ENCODE data around the gene RITA1.

The RITA1 gene

DNA sequence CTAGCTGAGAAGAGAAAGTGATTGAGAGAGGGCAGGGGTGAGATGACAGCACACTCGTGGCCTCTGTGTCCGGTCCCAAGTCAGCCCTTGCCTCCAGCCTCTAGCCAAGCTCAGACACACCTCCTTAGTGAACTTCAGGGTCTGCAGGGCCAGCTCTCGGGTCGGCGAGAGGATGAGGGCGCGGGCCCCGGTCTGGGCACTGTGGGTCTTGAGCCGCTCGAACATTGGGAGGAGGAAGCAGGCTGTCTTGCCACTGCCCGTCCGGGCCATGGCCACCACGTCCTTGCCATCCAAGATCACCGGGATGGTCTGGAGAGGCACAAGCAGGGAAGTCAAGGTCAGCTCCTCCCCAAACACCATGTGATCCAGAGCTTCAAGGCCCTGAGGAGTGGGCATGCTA, 6.5 kb upstream of the RITA1 start:
- no peak for DNase-seq (ENCODE audit: low spot score)

GRCh38 chr12:113180333-113180732, 5.2 kb upstream of the RITA1 start:
- DNase-seq (ENCODE audit: low spot score), result no peak

DNA sequence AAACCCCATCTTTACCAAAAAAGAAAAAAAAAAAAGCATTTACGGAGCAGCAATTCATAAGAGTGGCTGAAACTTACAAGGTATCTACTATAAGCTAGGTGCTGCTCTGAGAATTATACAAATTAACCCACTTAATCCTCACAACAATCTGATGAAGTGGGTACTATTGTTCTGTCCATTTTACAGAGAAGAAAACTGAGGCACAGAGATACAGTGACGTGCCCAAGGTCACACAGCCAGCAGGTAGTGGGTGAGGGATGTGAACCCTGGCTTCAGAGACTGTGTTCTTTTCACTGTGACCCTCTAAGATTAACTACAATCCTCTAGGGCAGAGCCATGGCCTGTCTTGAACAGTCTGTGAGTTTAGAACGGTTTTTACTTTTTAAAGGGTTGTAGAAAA, 3.5 kb upstream of the RITA1 start:
- no peak for DNase-seq (ENCODE audit: low spot score)

- no peak for DNase-seq (ENCODE audit: low spot score)
Measured at GRCh38 chr12:113183030-113183589, 2.4 kb upstream of the RITA1 start.

- no peak for DNase-seq (ENCODE audit: low spot score)
Measured at GRCh38 chr12:113184098-113184899, 1.2 kb upstream of the RITA1 start.

DNA sequence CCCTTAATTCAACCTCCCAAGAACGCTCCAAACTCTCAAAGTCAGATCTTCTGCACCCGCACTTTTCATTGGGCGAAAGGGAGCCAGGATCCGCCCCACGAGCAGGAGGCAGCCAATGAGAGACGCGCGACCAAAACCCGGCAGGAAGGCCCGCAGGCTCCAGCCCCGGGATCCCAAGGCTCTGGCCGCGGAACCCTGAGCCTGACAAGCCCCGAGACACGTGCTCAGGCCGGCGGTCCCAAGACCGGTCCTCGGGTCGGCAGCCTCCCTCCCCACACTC, 681 bp upstream of the RITA1 start:
- peak; percentile 97 for DNase-seq (ENCODE audit: low spot score)

GRCh38 chr12:113186033-113186365, 478 bp downstream of the RITA1 start:
- no peak for DNase-seq (ENCODE audit: low spot score)

GRCh38 chr12:113186666-113187325, 1.3 kb downstream of the RITA1 start:
- no peak for DNase-seq (ENCODE audit: low spot score)

GRCh38 chr12:113189361-113189760, 3.8 kb downstream of the RITA1 start:
- DNase-seq (ENCODE audit: low spot score), result no peak

GRCh38 chr12:113190761-113191160, 5.2 kb downstream of the RITA1 start:
- DNase-seq (ENCODE audit: low spot score), result no peak

GRCh38 chr12:113191227-113191626, 5.7 kb downstream of the RITA1 start:
- DNase-seq (ENCODE audit: low spot score), result no peak

GRCh38 chr12:113194971-113195391, 9.5 kb downstream of the RITA1 start:
- peak; percentile 72 for DNase-seq (ENCODE audit: low spot score)

DNA sequence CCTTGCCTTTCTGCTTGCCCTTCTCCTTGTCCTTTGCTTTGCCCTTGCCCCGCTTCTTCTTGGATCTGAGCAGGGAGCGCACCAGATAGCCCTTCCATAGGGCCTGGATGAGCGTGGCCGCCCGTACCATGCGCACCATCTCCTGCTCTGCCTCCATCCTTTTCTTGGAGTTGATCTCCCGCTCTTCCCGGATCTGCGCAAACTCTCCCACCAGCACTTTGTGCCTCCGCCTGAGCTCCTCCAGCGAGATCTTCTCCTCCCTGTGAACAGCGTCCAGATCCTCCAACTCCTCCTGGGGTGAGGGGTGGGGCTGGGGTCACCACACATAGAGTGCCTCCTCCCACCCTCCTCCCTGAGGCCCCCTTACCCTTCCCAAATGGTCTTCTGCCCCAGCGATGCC, 10.1 kb downstream of the RITA1 start:
- DNase-seq (ENCODE audit: low spot score), result no peak

DNA sequence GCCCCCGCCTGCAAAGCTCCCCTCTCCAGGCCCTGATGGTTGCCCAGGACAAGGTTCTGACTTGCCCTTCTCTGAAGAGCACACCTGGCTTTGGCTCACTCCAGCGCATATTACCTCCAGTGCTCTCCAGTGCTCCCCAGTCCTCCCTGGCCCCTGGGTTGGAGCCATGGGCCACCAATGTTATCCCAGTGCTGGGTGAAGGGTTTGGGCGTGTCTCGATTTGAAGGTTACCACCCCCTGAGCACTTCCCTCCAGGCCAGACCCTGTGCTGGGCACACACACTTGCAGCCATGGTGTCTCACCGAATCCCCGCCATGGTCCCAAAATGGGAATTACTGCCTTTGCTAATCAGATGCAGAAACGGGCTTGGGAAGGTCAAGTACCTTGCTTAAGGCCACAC, 11.1 kb downstream of the RITA1 start:
- no peak for DNase-seq (ENCODE audit: low spot score)

DNA sequence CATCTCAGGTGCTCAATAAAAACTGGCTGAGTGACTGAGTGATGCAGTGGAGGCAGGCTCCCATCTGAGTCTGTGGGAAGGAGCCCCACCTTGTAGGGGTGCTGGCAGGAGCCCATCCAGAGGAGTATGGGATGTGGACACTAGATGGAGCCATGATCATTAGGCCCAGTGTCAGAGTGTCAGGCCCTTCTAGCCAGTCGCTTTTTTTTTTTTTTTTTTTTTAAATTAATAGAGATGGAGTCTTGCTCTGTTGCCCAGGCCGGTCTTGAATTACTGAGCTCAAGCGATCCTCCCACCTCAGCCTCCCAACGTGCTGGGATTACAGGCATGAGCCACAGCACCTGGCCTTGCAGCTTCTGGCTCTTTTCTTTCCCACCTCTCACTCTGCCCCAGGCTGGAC, 11.5 kb downstream of the RITA1 start:
- peak; percentile 90 for DNase-seq (ENCODE audit: low spot score)

DNA sequence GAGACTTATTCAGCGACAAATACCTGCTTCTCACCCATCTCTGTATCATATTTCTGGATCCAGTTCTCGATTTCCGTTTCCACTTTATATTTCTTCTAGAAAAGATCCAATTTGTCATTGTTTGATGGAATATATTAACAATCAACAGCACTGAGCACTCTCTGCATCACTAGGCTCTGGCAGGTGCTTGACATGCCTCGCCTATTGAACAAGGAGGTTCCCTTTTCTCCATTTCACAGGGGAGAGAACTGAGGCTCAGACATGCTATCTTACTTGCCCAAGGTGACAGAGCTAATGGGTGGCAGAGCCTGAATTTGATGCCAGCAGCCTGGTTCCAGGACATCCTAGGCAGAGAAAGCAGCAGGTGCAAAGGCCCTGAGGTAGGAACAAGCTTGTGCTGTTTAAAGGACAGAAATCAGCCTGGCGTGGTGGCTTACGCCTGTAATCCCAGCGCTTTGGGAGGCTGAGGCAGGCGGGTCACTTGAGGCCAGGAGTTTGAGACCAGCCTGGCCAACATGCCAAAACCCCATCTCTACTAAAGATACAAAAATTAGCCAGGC, 12.1 kb downstream of the RITA1 start:
- no peak for DNase-seq (ENCODE audit: low spot score)

DNA sequence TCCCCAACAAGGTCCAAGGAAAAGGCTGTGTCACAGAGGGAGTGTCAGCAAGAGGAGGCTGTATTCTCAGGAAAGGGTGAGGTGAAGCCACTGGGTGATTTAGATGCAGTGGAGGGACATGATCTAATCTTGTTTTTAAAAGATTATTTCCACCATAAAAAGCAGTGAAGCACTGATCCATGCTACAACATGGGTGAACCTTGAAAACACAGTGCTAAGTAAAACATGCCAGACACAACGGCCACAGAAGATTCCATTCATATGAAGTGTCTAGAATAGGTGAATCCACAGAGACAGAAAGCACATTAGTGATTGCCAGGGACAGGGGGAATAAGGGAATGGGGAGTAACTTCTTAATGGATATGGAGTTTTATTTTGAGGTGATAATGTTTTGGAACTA, 12.8 kb downstream of the RITA1 start:
- no peak for DNase-seq (ENCODE audit: low spot score)

DNA sequence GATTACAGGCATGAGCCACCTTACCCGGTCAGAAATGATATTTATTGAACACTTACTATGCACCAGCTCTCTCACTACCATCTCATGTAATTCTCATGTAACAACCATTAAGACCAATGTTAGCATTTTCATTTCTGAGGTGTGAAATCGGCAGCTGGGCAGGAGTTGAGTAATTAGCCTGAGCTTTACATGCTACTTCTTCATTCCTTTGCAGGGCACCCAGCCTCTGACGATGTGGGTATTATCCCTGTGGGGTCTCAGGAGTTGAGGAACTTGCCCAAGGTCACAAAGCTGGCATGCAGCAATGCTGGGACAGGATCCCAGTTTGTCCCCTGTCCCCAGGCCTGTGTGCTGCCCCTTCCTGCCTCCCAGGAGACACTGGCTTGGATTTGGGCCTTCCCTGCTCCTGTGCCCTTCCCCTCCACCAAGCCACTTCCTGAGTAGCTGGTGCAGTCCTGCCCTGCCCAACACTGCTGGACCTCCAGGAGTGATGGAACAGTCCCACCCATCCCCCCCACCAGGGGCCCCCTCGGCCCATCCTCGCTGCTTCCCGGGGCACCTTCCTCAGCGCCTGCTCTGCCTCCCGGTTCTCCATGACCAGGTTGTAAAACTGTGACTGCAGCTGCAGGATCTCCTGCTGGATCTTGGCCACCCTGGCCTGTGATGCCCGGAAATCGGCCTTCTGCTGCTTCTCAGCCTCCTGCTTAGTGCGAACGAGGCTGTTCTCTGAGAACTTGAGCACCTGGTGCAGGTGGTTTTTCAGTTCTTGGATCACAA, 14.7 kb downstream of the RITA1 start:
- no peak for DNase-seq (ENCODE audit: low spot score)

- no peak for DNase-seq (ENCODE audit: low spot score)
Measured at GRCh38 chr12:113201187-113202177, 16.0 kb downstream of the RITA1 start.

GRCh38 chr12:113202300-113203075, 17.0 kb downstream of the RITA1 start:
- no peak for DNase-seq (ENCODE audit: low spot score)
